Activated CD4-positive, alpha-beta memory T cell treated with anti-CD3 and anti-CD28 coated beads, Interleukin-2, amount 10 ng/mL, durations not matched to agents 7 days and 5 days (primary cell): ENCODE measurements around the gene MT4. TPM values are rescaled to one million over a fixed set of nuclear protein-coding genes. Genes with fewer than 3 reads are reported as not detected.

Experiments used
- CTCF ChIA-PET: fragments of 350-600 bp; sonication (Branson Sonifier 250); formaldehyde crosslinking; loops from one replicate; lab custom pipeline; 2021; ENCODE audit warnings: antibody characterized with exemption, inconsistent platforms; lab: Charles Lee
- POLR2A ChIA-PET: fragments of 350-600 bp; sonication (Branson Sonifier 250); formaldehyde crosslinking; loops from one replicate; lab custom pipeline; 2021; ENCODE audit warnings: antibody characterized with exemption; lab: Charles Lee
- DNase-seq: peaks from one replicate; pipeline ENCODE4 v3.0.0-alpha.2; 2020
- H3K27ac Mint-ChIP-seq: one replicate; pipeline ENCODE4 v1.8.0; 2021; ENCODE audit warnings: mild to moderate bottlenecking, mixed read lengths
- H3K27me3 Mint-ChIP-seq: one replicate; pipeline ENCODE4 v1.8.0; 2021; ENCODE audit warnings: mixed read lengths
- H3K36me3 Mint-ChIP-seq: one replicate; pipeline ENCODE4 v1.8.0; 2021; ENCODE audit warnings: low read depth, mixed read lengths
- H3K4me1 Mint-ChIP-seq: one replicate; pipeline ENCODE4 v1.8.0; 2021; ENCODE audit warnings: mixed read lengths
- H3K4me3 Mint-ChIP-seq: one replicate; pipeline ENCODE4 v1.8.0; 2021; ENCODE audit warnings: mild to moderate bottlenecking, mixed read lengths
- H3K9me3 Mint-ChIP-seq: one replicate; pipeline ENCODE4 v1.8.0; 2021; ENCODE audit warnings: mixed read lengths
- total RNA-seq, 2 experiments: library from RNA; stranded (reverse); gene quantifications; one replicate each; pipeline ENCODE4 v1.2.3, GENCODE V29; 2021

Gene MT4
- total RNA-seq, 2 experiments from 2014 or later = not detected

DNA sequence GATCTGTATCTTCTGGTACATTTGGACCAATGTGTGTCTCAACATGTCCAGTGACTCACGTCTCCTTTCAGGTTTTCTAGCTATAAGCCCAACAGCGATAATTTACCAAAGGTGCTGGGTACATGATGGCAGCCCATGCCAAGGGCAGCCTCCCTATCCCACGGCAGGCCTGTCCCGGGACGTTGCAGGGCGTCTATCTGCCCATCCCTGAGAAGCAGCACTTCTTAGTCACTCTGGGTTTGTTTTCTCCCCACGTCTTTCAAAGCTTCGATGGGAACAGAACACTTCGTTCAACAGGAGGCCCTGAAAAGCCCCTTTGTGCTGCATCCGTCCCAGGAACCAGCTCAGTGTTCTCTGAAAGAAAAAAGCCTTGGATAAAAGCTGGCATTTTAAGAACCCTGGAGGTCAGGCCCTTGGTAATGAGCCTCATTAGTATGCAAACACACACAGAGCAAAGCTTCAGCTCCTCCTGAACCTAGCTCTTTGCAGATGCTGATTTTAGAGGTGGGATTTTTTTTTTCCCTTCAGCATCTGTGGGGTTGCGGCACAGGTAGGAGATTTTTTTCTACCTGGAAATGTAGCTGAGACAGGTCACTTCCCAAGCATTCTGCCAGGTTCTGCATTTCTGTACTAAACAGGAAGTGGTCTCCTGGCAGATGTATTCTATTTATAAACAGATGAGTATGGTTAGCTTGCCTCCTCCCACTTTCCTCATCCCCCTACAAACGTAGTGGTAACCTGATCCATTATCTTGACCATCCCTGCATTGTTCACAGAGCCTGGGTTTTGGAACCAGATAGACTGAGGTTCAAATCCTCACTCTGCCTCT lies 17.5 kb upstream of the MT4 start:
- peaks cover 15% of the 10 kb centered on the region for H3K4me1 Mint-ChIP-seq
- peak overlapping the region; percentile 42 for H3K27ac Mint-ChIP-seq
- ChIA-PET POLR2A (interaction anchor here (0.8 kb wide), 1 partner anchor 78 kb away, joined by 3 read pairs; the partner anchor contains the start of gene MT1E), CTCF (interaction anchor here (1.0 to 1.3 kb wide), 3 partner anchors 18 to 418 kb away, joined by 3 to 4 read pairs (median 3); partner anchors contain the start of gene MT4)
- H3K27me3 Mint-ChIP-seq = peaks cover 12% of the 10 kb centered on the region
- H3K9me3 Mint-ChIP-seq = no peaks in the 10 kb centered on the region
- no peaks in the 10 kb centered on the region for H3K36me3 Mint-ChIP-seq
- DNase-seq = no peak
- H3K4me3 Mint-ChIP-seq = no peak overlapping the region

DNA sequence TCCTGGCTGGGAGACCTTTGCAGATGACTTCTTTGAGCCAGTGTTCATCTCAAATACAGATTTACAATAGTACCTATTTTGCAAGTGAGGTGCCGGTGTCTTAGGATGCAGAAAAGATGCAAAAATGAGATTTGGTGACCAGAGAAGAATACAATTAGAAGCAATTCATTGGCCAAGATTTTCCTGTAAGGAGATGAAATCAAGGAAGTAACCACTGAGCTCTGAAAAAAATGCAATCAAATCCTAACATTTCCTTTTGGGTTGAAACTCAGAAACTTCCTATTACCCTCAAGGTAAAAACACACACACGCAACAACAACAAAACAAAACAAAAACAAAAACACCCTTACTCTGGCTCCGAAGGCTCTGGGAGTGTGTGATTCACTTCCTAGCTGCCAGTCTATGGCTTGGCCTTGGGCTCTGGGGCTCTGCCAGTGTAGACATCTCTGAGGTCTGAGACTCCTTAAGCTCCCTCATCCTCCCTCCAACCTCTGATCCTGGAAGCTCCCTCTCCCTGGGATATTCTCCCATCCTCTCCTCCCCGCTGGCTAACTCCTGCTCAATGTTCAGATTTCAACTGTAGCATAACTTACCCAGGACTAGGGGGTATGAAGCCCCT lies 16.8 kb upstream of the MT4 start:
- ChIA-PET CTCF (interaction anchor here (1.0 to 1.3 kb wide), 2 partner anchors 17 to 28 kb away, joined by 3 to 4 read pairs; partner anchors contain the start of gene MT4), POLR2A (interaction anchor here (0.8 kb wide), 1 partner anchor 77 kb away, joined by 3 read pairs; the partner anchor contains the start of gene MT1E)
- DNase-seq = no peak
- peak overlapping the region; percentile 42 for H3K27ac Mint-ChIP-seq
- peaks cover 15% of the 10 kb centered on the region for H3K4me1 Mint-ChIP-seq
- peaks cover 10% of the 10 kb centered on the region for H3K27me3 Mint-ChIP-seq
- H3K4me3 Mint-ChIP-seq = no peak overlapping the region
- H3K36me3 Mint-ChIP-seq = no peaks in the 10 kb centered on the region
- H3K9me3 Mint-ChIP-seq = no peaks in the 10 kb centered on the region

DNA sequence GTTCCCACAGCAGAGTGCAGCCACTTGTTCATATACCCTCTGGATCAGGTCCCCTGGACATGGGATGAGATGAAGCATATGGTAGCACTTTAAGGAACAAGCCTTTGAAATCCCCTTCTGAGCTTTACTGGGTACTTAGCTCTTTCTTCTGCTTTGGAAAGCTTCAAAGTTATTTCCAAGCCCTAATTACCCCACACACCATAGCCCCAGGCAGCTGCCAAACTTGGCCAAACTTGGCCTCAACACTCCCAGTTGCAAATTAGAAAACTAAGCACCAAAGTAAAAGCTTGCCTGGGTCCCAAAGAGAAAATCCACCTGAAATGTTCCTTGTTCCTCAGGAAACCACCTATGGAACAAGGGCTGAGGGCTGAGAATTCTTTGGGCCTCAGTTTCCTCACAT lies 15.7 kb upstream of the MT4 start:
- ChIA-PET CTCF (interaction anchor here (0.9 kb wide), 1 partner anchor 32 kb away, joined by 3 read pairs; no protein-coding TSS in a partner anchor), POLR2A (interaction anchor here (1.6 kb wide), 1 partner anchor 13 kb away, joined by 3 read pairs; no protein-coding TSS in a partner anchor)
- Mint-ChIP-seq H3K36me3 (no peaks in the 10 kb centered on the region), H3K4me1 (peaks cover 15% of the 10 kb centered on the region), H3K4me3 (no peak overlapping the region), H3K27ac (no peak overlapping the region), H3K9me3 (no peaks in the 10 kb centered on the region), H3K27me3 (peaks cover 19% of the 10 kb centered on the region)
- DNase-seq = no peak

DNA sequence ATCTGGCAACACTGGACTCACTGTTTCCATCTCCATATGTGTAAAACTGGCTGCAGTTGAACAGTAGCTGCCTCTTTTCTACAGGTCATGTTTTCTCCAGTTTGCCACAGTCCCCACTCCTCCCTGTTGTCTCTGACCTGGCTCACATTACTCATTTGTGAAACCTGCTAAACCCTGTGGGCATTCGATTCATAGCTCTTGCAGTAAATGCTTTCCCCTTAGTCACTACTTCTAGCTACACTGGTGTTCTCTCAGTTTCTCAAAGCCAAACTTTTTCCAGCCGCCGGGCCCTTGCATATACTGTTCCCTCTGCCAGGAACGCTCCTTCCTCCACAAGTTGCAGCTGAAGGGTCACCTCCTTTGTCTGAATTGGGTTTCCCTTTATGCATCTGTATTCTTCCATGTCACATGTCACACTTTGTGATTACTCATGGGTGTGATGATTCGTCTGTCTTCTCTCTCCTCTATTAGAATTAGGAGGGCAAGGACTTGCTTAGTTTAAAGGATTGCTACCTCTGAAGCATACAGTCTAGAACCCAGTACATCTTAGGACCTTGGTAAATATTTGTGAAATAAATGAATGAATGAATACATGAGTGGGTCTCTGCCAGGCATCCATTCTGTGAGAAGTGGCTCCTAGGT lies 15.0 kb upstream of the MT4 start:
- Mint-ChIP-seq H3K27me3 (peaks cover 25% of the 10 kb centered on the region), H3K4me3 (no peak overlapping the region), H3K9me3 (no peaks in the 10 kb centered on the region), H3K27ac (no peak overlapping the region), H3K4me1 (peaks cover 15% of the 10 kb centered on the region), H3K36me3 (no peaks in the 10 kb centered on the region)
- ChIA-PET CTCF (interaction anchor here (0.9 kb wide), 1 partner anchor 33 kb away, joined by 3 read pairs; no protein-coding TSS in a partner anchor), POLR2A (interaction anchor here (1.6 kb wide), 1 partner anchor 12 kb away, joined by 3 read pairs; no protein-coding TSS in a partner anchor)
- DNase-seq = no peak

DNA sequence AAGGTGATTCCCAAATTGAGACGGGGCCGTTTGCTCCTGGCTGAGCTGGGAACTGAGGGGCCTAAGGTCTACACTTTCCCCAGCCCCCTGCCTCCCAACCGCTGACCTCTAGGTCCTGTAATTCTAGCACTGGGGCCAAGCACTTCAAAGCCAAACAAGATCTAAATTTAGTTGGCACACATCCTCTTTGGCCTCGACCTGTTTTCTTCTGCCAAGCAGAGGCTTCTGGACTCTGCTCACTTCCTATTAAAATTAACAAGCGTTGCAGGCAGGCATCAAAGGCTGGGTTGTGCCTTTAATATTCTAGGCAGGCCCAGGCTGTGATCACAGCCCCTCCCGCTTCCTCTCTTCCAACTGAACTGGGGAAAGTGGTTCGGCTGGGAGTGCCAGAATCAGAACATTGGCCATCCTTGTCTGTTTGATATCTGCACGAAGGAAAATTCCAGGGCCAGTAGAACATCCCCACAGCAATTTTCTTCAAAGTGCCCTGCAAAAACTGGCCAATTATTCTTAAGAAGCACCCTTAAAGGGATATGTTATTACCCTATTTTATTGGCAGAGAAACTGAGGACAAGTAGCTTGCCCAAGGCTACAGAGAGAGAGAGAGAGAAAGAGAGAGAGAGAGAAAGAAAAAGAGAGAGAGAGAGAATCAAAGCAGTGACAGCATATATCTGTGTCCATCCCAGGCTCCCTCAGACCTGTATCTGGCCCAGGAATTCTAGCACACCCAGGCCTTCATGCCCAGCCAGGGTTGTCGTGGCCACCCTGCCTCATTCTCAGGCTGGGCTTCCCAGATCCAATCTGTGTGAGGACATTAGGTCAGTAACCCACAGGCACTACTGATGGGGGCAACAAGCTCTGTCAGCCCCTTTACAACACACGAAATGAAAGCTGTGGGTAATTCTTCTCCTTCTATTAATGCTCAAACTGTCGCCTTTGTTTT lies 12.8 kb upstream of the MT4 start:
- no peaks in the 10 kb centered on the region for H3K36me3 Mint-ChIP-seq
- peaks cover 33% of the 10 kb centered on the region for H3K27me3 Mint-ChIP-seq
- no peak for DNase-seq
- no peaks in the 10 kb centered on the region for H3K9me3 Mint-ChIP-seq
- no peak overlapping the region for H3K4me3 Mint-ChIP-seq
- POLR2A ChIA-PET = no interaction called here
- no peak overlapping the region for H3K27ac Mint-ChIP-seq
- peaks cover 15% of the 10 kb centered on the region for H3K4me1 Mint-ChIP-seq
- CTCF ChIA-PET = no interaction called here

DNA sequence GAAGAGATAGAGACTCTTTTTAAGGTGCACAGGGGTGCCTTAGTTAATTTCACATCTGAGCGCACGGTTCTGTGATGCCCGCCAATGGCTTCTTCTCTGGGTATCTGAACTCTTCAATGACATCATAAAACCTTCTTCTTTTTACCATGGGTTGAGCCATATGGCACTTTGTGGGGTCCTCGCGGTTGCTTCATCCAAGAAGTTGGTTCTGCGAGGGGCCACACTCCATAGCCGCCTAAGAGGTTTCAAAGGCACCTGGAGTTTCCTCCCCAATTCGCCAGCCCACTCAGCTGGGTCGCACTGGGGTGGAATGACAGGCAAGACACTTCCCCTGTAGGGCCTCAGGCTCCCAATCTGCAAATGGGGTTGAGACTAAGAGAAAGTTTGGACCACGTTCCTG lies 10.4 kb upstream of the MT4 start:
- Mint-ChIP-seq H3K4me3 (no peak overlapping the region), H3K9me3 (no peaks in the 10 kb centered on the region), H3K4me1 (peaks cover 2% of the 10 kb centered on the region), H3K36me3 (no peaks in the 10 kb centered on the region), H3K27me3 (peaks cover 48% of the 10 kb centered on the region), H3K27ac (no peak overlapping the region)
- ChIA-PET POLR2A (no interaction called here), CTCF (no interaction called here)
- DNase-seq = no peak

DNA sequence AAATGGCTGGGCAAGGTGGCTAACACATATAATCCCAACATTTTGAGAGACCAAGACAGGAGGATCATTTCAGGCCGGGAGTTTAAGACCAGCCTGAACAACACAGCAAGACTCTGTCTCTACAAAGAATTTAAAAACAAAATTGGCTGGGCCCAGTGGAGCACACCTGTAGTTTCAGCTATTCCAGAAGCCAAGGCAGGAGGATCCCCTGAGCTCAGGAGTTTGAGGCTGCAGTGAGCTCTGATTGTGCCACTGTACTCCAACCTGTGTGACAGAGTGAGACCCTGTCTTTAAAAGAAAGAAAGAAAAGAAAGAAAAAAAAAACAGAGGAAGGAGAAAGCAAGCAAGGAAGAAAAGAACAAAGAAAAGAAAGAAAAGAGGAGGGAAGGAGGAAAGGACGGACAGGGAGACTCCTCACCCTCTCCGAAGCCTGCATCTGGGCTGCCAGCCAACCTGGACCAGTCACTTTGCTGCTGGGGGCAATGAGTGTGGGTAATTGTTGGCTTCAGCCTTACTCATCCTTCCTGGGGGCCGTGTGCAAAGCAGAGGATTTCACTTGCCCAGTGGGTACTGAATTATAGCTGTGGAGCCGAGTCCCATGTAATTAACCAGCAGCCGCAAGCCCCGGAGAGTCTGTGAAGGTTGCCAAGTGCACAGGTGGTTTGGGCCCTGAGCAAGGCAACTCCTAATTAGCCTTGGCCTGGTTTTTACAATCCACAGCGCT lies 6.7 kb upstream of the MT4 start:
- no peak for DNase-seq
- H3K27me3 Mint-ChIP-seq = peaks cover 49% of the 10 kb centered on the region
- POLR2A ChIA-PET = no interaction called here
- H3K4me1 Mint-ChIP-seq = no peaks in the 10 kb centered on the region
- H3K4me3 Mint-ChIP-seq = no peak overlapping the region
- H3K36me3 Mint-ChIP-seq = no peaks in the 10 kb centered on the region
- H3K27ac Mint-ChIP-seq = no peak overlapping the region
- H3K9me3 Mint-ChIP-seq = no peaks in the 10 kb centered on the region
- CTCF ChIA-PET = no interaction called here

DNA sequence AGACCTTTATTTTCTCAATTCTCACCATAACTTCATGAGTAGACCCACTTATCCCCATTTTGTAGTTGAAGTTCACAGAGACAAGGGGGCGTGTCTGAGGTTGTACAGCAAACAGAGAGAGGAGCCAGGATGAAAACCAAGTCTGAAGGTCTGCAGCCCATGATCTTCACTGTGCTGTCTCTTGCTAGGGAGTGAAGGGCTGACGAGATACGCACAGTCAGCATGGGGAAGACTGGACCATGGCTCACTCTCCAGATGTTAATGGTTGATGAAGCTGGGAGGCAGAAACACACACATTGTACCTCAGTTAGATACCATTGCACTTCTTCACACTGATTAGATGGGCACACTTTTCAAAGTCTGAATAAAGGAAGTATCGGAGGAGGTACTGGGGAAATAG lies 5.8 kb upstream of the MT4 start:
- Mint-ChIP-seq H3K4me3 (no peak overlapping the region), H3K27me3 (peaks cover 42% of the 10 kb centered on the region), H3K9me3 (no peaks in the 10 kb centered on the region), H3K27ac (no peak overlapping the region), H3K4me1 (no peaks in the 10 kb centered on the region), H3K36me3 (no peaks in the 10 kb centered on the region)
- CTCF ChIA-PET = no interaction called here
- no peak for DNase-seq
- POLR2A ChIA-PET = no interaction called here

DNA sequence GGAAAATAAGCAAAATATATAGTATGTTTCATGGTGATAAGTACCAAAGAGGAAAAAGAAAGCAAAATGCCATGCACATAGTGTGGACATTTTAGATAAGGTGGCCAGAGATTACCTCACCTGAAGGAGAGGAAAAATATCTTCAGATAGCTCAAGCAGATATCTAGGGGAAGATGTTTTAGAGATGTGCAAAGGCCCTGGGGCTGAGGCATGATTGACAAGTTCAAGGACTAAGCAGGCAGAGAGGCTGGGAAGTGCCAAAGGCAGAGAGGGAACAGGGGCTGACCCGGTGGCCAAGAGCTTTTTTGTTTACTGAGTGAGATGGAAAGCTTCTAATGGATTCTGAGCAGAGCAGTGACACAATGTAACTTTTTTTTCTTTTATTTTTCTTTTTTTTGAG lies 4.4 kb upstream of the MT4 start:
- peaks cover 32% of the 10 kb centered on the region for H3K27me3 Mint-ChIP-seq
- ChIA-PET POLR2A (no interaction called here), CTCF (interaction anchor here (1.1 kb wide), 1 partner anchor 27 kb away, joined by 5 read pairs; no protein-coding TSS in a partner anchor)
- H3K9me3 Mint-ChIP-seq = no peaks in the 10 kb centered on the region
- no peaks in the 10 kb centered on the region for H3K36me3 Mint-ChIP-seq
- no peak overlapping the region for H3K4me3 Mint-ChIP-seq
- DNase-seq = no peak
- no peak overlapping the region for H3K27ac Mint-ChIP-seq
- no peaks in the 10 kb centered on the region for H3K4me1 Mint-ChIP-seq

DNA sequence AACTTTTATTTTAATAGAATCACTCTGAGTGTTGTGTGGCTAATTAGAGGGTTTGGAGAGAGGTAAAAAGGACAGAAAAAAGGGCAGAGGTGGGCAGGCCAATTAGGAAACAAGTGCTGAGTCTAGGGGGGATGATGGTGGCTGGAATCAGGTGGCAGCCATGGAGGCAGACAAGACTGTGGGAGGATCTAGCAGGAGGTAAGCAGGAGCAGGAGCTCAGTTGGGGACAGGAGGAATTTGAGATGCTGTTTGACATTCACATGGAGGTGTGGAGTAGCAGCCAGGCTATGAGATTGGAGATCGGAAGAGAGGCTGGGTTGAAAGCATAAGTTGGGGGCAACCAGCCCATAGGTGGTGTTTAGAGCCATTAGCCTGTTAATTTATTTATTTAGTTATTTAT lies 3.7 kb upstream of the MT4 start:
- no peaks in the 10 kb centered on the region for H3K36me3 Mint-ChIP-seq
- H3K27ac Mint-ChIP-seq = no peak overlapping the region
- H3K27me3 Mint-ChIP-seq = peaks cover 27% of the 10 kb centered on the region
- CTCF ChIA-PET = interaction anchor here (1.1 to 1.4 kb wide), 2 partner anchors 27 to 141 kb away, joined by 5 read pairs; no protein-coding TSS in a partner anchor
- H3K9me3 Mint-ChIP-seq = no peaks in the 10 kb centered on the region
- no peak for DNase-seq
- no peak overlapping the region for H3K4me3 Mint-ChIP-seq
- POLR2A ChIA-PET = no interaction called here
- peaks cover 2% of the 10 kb centered on the region for H3K4me1 Mint-ChIP-seq

DNA sequence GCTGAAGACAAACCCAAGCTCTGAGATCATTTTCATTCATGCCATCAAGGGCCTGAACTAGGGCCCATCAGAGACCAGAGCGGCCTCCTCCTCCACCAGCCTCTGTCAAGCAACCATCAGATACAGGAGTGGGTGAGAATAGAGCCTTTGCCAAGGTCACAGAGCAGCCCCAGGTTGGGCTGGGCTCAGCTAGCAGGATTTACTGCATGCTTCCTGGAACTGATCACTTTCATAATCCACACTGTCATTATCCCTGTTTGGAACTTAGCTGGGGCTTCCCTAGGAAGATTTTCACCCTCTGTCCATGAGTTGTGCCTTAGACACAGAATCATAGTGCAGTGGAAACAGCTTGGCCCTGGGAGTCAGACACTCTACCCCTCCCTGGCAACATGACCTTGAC lies 5.1 kb downstream of the MT4 start:
- H3K27ac Mint-ChIP-seq = no peak overlapping the region
- POLR2A ChIA-PET = interaction anchor here (1.1 kb wide), 1 partner anchor 132 kb away, joined by 3 read pairs; no protein-coding TSS in a partner anchor
- DNase-seq = no peak
- CTCF ChIA-PET = interaction anchor here (1.0 kb wide), 1 partner anchor 132 kb away, joined by 5 read pairs; no protein-coding TSS in a partner anchor
- no peaks in the 10 kb centered on the region for H3K36me3 Mint-ChIP-seq
- peaks cover 10% of the 10 kb centered on the region for H3K27me3 Mint-ChIP-seq
- H3K9me3 Mint-ChIP-seq = peaks cover 4% of the 10 kb centered on the region
- H3K4me1 Mint-ChIP-seq = peaks cover 7% of the 10 kb centered on the region
- H3K4me3 Mint-ChIP-seq = no peak overlapping the region
